Naive thymus-derived CD8-positive, alpha-beta T cell (primary cell): ENCODE measurements around the gene TXN. TPM values are rescaled to one million over a fixed set of nuclear protein-coding genes. Genes with fewer than 3 reads are reported as not detected.
"Not testable (repeated sequence)": the region's sequence is repeated elsewhere in the genome, so short reads cannot be mapped to it uniquely, and the experiment has no call there.

ENCODE experiments used
- ATAC-seq, 2 donors: fragments of 150-1000 bp; cut with Tn5 transposase in 1 of 2; sonication (Bioruptor Pico), chemical (Tn5 transposase) in 1 of 2; 1 replicate in 1 of 2; 2 replicates in 1 of 2; pipeline ENCODE4 v1.10.0; 2021; ENCODE audit warnings: mild to moderate bottlenecking in 2 of 2, moderate library complexity in 2 of 2
- POLR2A ChIA-PET: fragments of 350-600 bp; sonication (Branson Sonifier 250); formaldehyde crosslinking; loops from one replicate; lab custom pipeline; 2021; ENCODE audit warnings: antibody characterized with exemption; lab: Charles Lee
- DNase-seq, 10 donors: peaks; one replicate each; pipeline versions ENCODE4 v3.0.0 to v3.0.0-alpha.2; 2020 to 2022
- H3K27ac Mint-ChIP-seq, 10 donors: one replicate each; pipeline ENCODE4 v1.8.0; 2020 to 2022; ENCODE audit warnings: mild to moderate bottlenecking in 10 of 10, mixed read lengths in 10 of 10, moderate library complexity in 4 of 10, inconsistent platforms in 1 of 10
- H3K27me3 Mint-ChIP-seq, 5 donors: one replicate each; pipeline ENCODE4 v1.8.0; 2021 to 2022; ENCODE audit warnings: mixed read lengths in 5 of 5
- H3K36me3 Mint-ChIP-seq, 3 donors: one replicate each; pipeline ENCODE4 v1.8.0; 2020 to 2022; ENCODE audit warnings: mixed read lengths in 3 of 3, mild to moderate bottlenecking in 2 of 3, inconsistent platforms in 1 of 3
- H3K4me1 Mint-ChIP-seq, 4 donors: one replicate each; pipeline ENCODE4 v1.8.0; 2021 to 2022; ENCODE audit warnings: mixed read lengths in 4 of 4
- H3K4me3 Mint-ChIP-seq, 10 donors: one replicate each; pipeline ENCODE4 v1.8.0; 2020 to 2022; ENCODE audit warnings: mild to moderate bottlenecking in 10 of 10, mixed read lengths in 10 of 10, moderate library complexity in 6 of 10, inconsistent platforms in 1 of 10
- H3K9me3 Mint-ChIP-seq, 9 donors: one replicate each; pipeline ENCODE4 v1.8.0; 2020 to 2022; ENCODE audit warnings: mixed read lengths in 9 of 9, mild to moderate bottlenecking in 3 of 9, inconsistent platforms in 1 of 9, moderate library complexity in 1 of 9
- polyA plus RNA-seq, 3 donors: library from polyadenylated mRNA; unstranded; fragments of 300-500 nt; fragmentation: Illumina TruSeq; gene quantifications; one replicate each; pipeline ENCODE4 v1.2.3, GENCODE V29; 2021
- total RNA-seq, 8 experiments: library from RNA in 2 of 8; stranded (reverse) in 2 of 8; gene quantifications; one replicate each; pipeline ENCODE4 v1.2.3 and lab custom pipeline; 2021 to 2026

TXN gene
- total and polyA plus RNA-seq, 5 experiments from 2014 or later, result 28.7 to 104 (median 46.2) TPM

GRCh38 chr9:110254500-110254899 is 1.8 kb downstream of the TXN start:
- ATAC-seq, result no peak
- no peak for DNase-seq
- POLR2A ChIA-PET, result no interaction called here
- peaks cover 0 to 7% (median 3%) of the 10 kb centered on the region in 3 donors for H3K36me3 Mint-ChIP-seq
- H3K9me3 Mint-ChIP-seq, result no peaks in the 10 kb centered on the region
- H3K4me1 Mint-ChIP-seq, result peaks cover 20 to 35% (median 32%) of the 10 kb centered on the region in 4 donors
- H3K4me3 Mint-ChIP-seq, result peak overlapping the region; percentile 84 to 98 (median 94)
- peak overlapping the region; percentile 64 to 89 (median 80) for H3K27ac Mint-ChIP-seq
- no peaks in the 10 kb centered on the region for H3K27me3 Mint-ChIP-seq

GRCh38 chr9:110252509-110253139 is 3.7 kb downstream of the TXN start:
- Mint-ChIP-seq H3K36me3 (peaks cover 0 to 14% (median 3%) of the 10 kb centered on the region in 3 donors), H3K27ac (peak overlapping the region in 5 of 10 donors; percentile 22 to 79 (median 42)), H3K27me3 (no peaks in the 10 kb centered on the region), H3K9me3 (no peaks in the 10 kb centered on the region), H3K4me1 (peaks cover 20 to 35% (median 32%) of the 10 kb centered on the region in 4 donors), H3K4me3 (no peak overlapping the region)
- DNase-seq (no peak), ATAC-seq (no peak)
- POLR2A ChIA-PET, result interaction anchor here (0.6 kb wide), 1 partner anchor 38 kb away, joined by 3 read pairs; no protein-coding TSS in a partner anchor

DNA sequence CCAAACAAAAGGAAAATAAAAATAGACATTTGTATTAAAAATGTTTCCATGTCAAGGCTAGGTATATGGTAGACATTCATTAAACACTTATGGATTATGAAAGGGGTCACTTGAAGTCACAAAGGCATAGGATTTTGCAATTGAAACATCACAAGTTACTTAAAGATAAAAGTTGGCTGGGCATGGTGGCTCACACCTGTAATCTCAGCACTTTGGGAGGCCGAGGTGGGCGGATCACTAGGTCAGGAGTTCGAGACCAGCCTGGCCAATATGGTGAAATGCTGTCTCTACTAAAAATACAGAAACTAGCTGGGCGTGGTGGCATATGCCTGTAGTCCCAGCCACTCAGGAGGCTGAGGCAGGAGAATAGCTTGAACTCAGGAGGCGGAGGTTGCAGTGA is 4.5 kb downstream of the TXN start:
- peaks cover 0 to 14% (median 6%) of the 10 kb centered on the region in 3 donors for H3K36me3 Mint-ChIP-seq
- POLR2A ChIA-PET, result not testable (repeated sequence)

GRCh38 chr9:110251212-110251611 is 5.1 kb downstream of the TXN start:
- Mint-ChIP-seq H3K27me3 (no peaks in the 10 kb centered on the region), H3K4me3 (no peak overlapping the region), H3K36me3 (peaks cover 0 to 20% (median 11%) of the 10 kb centered on the region in 3 donors), H3K27ac (peak overlapping the region in 2 of 10 donors; percentile 56 to 63), H3K4me1 (peaks cover 11 to 27% (median 21%) of the 10 kb centered on the region in 4 donors), H3K9me3 (no peaks in the 10 kb centered on the region)
- POLR2A ChIA-PET, result no interaction called here
- ATAC-seq, result no peak
- no peak for DNase-seq

More for the DNA sequence above, 4.5 kb downstream of the TXN start:
- not testable (repeated sequence) for H3K9me3 Mint-ChIP-seq, H3K27ac Mint-ChIP-seq, ATAC-seq, H3K4me3 Mint-ChIP-seq, DNase-seq, H3K27me3 Mint-ChIP-seq
- H3K4me1 Mint-ChIP-seq, result peaks cover 12 to 27% (median 24%) of the 10 kb centered on the region in 4 donors

- Mint-ChIP-seq H3K27me3 (no peaks in the 10 kb centered on the region), H3K27ac (no peak overlapping the region), H3K4me3 (no peak overlapping the region), H3K4me1 (peaks cover 4 to 20% (median 12%) of the 10 kb centered on the region in 4 donors), H3K36me3 (peaks cover 0 to 29% (median 11%) of the 10 kb centered on the region in 3 donors), H3K9me3 (no peaks in the 10 kb centered on the region)
- DNase-seq (no peak), ATAC-seq (no peak)
- POLR2A ChIA-PET, result no interaction called here
These were observed 6.7 kb downstream of the TXN start for GRCh38 chr9:110249603-110250002.

GRCh38 chr9:110248361-110248760 is 7.9 kb downstream of the TXN start:
- Mint-ChIP-seq H3K36me3 (peaks cover 0 to 36% (median 16%) of the 10 kb centered on the region in 3 donors), H3K4me1 (peaks cover under 1 to 11% (median 4%) of the 10 kb centered on the region in 4 donors), H3K9me3 (no peaks in the 10 kb centered on the region), H3K27ac (no peak overlapping the region), H3K27me3 (no peaks in the 10 kb centered on the region), H3K4me3 (no peak overlapping the region)
- no peak for ATAC-seq
- POLR2A ChIA-PET, result no interaction called here
- DNase-seq, result no peak

DNA sequence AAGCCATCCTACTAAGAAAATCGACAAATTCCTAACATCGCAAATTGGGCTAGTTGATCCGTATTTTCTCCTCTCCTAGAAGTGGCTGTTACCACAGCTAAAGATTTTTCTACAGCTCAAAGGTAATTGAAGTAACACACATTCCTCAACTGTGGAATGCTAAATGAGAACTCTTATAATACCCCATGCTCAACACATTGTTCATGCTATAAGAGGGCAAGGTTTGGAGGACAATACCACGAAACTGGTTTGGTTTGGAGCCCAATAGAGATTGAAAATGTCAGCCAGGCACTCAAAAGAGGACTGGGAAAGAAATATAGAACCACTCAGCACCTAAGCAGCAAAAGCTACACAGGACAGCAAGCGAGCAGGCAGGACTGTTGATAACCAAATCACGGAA is 10.1 kb downstream of the TXN start:
- ATAC-seq (no peak), DNase-seq (no peak)
- Mint-ChIP-seq H3K4me1 (peaks cover 0 to 1% (median 0%) of the 10 kb centered on the region in 4 donors), H3K4me3 (no peak overlapping the region), H3K36me3 (peaks cover 0 to 42% (median 17%) of the 10 kb centered on the region in 3 donors), H3K27me3 (no peaks in the 10 kb centered on the region), H3K27ac (no peak overlapping the region), H3K9me3 (no peaks in the 10 kb centered on the region)
- POLR2A ChIA-PET, result no interaction called here

GRCh38 chr9:110244616-110245015 is 11.7 kb downstream of the TXN start:
- POLR2A ChIA-PET, result no interaction called here
- Mint-ChIP-seq H3K9me3 (no peaks in the 10 kb centered on the region), H3K27ac (no peak overlapping the region), H3K4me3 (no peak overlapping the region), H3K36me3 (peaks cover 0 to 35% (median 14%) of the 10 kb centered on the region in 3 donors), H3K4me1 (peaks cover 0 to 1% (median 0%) of the 10 kb centered on the region in 4 donors), H3K27me3 (no peaks in the 10 kb centered on the region)
- ATAC-seq (no peak), DNase-seq (no peak)

GRCh38 chr9:110241858-110242321 is 14.4 kb downstream of the TXN start:
- H3K36me3 Mint-ChIP-seq, result peaks cover 0 to 28% (median 12%) of the 10 kb centered on the region in 3 donors
- no peak overlapping the region for H3K4me3 Mint-ChIP-seq
- no peaks in the 10 kb centered on the region for H3K9me3 Mint-ChIP-seq
- no peak for DNase-seq
- H3K27me3 Mint-ChIP-seq, result no peaks in the 10 kb centered on the region
- no peak for ATAC-seq
- POLR2A ChIA-PET, result no interaction called here
- H3K4me1 Mint-ChIP-seq, result no peaks in the 10 kb centered on the region
- no peak overlapping the region for H3K27ac Mint-ChIP-seq

DNA sequence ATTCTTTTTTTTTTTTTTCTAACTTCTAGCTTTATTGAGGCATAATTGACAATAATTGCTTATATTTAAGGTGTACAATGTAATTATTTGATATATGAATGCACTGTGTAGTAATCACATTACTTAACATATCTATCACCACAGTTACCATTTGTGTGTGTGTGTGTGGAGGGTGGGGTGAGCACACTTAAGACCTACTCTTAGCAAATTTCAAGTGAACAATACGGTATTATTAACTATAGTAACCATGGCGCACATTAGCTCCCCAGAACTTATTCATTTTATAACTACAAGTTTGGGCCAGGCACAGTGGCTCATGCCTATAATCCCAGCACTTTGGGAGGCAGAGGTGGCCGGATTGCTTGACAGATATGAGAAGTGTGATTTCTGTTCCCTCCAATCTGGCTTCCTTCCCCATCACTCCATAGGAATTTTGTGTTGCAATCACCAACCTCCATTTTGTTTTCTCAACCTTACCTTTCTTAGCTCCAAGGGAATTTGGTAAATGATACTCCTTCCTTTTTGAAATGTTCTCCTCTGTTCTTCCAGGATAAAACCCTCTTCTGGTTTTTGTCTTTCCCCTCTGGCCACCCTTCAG is 14.9 kb downstream of the TXN start:
- Mint-ChIP-seq H3K36me3 (peaks cover 3 to 24% (median 10%) of the 10 kb centered on the region in 3 donors), H3K27me3 (peaks cover 0 to 2% (median 0%) of the 10 kb centered on the region in 5 donors), H3K9me3 (peaks cover 0 to 3% (median 0%) of the 10 kb centered on the region in 9 donors), H3K27ac (no peak overlapping the region), H3K4me3 (no peak overlapping the region), H3K4me1 (no peaks in the 10 kb centered on the region)
- POLR2A ChIA-PET, result no interaction called here
- ATAC-seq (no peak), DNase-seq (no peak)

GRCh38 chr9:110240198-110240597 is 16.1 kb downstream of the TXN start:
- Mint-ChIP-seq H3K4me1 (no peaks in the 10 kb centered on the region), H3K9me3 (peaks cover 0 to 6% (median 0%) of the 10 kb centered on the region in 9 donors), H3K36me3 (peaks cover 5 to 17% (median 12%) of the 10 kb centered on the region in 3 donors), H3K4me3 (no peak overlapping the region), H3K27ac (no peak overlapping the region), H3K27me3 (peaks cover 0 to 2% (median 0%) of the 10 kb centered on the region in 5 donors)
- DNase-seq (no peak), ATAC-seq (no peak)
- POLR2A ChIA-PET, result no interaction called here

GRCh38 chr9:110228321-110228720 is 28.0 kb downstream of the TXN start:
- Mint-ChIP-seq H3K27me3 (peaks cover 0 to 5% (median 0%) of the 10 kb centered on the region in 5 donors), H3K4me1 (peaks cover 0 to 1% (median 0%) of the 10 kb centered on the region in 4 donors), H3K27ac (no peak overlapping the region), H3K9me3 (peaks cover 0 to 1% (median 0%) of the 10 kb centered on the region in 9 donors), H3K36me3 (no peaks in the 10 kb centered on the region), H3K4me3 (no peak overlapping the region)
- no peak for ATAC-seq
- POLR2A ChIA-PET, result no interaction called here
- no peak for DNase-seq

GRCh38 chr9:110224583-110224982 is 31.7 kb downstream of the TXN start:
- H3K27me3 Mint-ChIP-seq, result peaks cover 0 to 9% (median 2%) of the 10 kb centered on the region in 5 donors
- H3K27ac Mint-ChIP-seq, result no peak overlapping the region
- POLR2A ChIA-PET, result no interaction called here
- H3K4me1 Mint-ChIP-seq, result no peaks in the 10 kb centered on the region
- no peaks in the 10 kb centered on the region for H3K9me3 Mint-ChIP-seq
- H3K36me3 Mint-ChIP-seq, result no peaks in the 10 kb centered on the region
- ATAC-seq (no peak), DNase-seq (no peak)
- no peak overlapping the region for H3K4me3 Mint-ChIP-seq
